ENCODE data around the gene QPCTL.
A peak's percentile ranks its signal among the peaks of the same experiment; 100 is the strongest.

QPCTL gene

DNA sequence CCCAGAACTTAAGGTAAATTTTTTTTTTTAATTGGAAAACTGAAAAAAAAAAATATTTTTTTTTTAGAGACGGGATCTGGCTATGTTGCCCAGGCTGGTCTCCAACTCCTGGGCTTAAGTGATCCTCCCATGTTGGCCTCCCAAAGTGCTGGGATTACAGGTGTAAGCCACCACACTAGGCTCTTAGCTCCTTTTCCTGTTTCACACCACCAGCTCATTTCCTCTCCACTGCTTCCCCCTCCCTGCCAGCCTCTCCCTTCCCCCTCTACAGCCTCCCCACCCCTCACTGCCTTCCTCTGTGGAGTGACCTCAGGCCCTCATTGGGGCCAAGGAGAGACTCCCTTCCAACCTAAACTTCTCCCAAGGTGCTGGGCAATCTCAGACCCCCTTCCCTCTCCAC, 28.7 kb upstream of the QPCTL start:
- H3K27me3 ChIP-seq (ENCODE audit: insufficient read depth, poor library complexity, severe bottlenecking), result no peaks in the 10 kb centered on the region
- H3K27ac ChIP-seq (replicated peaks), result no peak overlapping the region
- TF ChIP-seq, protein P1, sequence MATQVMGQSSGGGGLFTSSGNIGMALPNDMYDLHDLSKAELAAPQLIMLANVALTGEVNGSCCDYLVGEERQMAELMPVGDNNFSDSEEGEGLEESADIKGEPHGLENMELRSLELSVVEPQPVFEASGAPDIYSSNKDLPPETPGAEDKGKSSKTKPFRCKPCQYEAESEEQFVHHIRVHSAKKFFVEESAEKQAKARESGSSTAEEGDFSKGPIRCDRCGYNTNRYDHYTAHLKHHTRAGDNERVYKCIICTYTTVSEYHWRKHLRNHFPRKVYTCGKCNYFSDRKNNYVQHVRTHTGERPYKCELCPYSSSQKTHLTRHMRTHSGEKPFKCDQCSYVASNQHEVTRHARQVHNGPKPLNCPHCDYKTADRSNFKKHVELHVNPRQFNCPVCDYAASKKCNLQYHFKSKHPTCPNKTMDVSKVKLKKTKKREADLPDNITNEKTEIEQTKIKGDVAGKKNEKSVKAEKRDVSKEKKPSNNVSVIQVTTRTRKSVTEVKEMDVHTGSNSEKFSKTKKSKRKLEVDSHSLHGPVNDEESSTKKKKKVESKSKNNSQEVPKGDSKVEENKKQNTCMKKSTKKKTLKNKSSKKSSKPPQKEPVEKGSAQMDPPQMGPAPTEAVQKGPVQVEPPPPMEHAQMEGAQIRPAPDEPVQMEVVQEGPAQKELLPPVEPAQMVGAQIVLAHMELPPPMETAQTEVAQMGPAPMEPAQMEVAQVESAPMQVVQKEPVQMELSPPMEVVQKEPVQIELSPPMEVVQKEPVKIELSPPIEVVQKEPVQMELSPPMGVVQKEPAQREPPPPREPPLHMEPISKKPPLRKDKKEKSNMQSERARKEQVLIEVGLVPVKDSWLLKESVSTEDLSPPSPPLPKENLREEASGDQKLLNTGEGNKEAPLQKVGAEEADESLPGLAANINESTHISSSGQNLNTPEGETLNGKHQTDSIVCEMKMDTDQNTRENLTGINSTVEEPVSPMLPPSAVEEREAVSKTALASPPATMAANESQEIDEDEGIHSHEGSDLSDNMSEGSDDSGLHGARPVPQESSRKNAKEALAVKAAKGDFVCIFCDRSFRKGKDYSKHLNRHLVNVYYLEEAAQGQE (IDR thresholded peaks at IDR 0.05; ENCODE audit: insufficient replicate concordance, low read depth), result no peak
- no peak for TF ChIP-seq SPI1 (IDR thresholded peaks at IDR 0.05; ENCODE audit: borderline replicate concordance, low read depth)
- TF ChIP-seq GABPA (IDR thresholded peaks at IDR 0.05; ENCODE audit: low read depth), result no peak
- no peak for TF ChIP-seq POLR2AphosphoS5 (IDR thresholded peaks at IDR 0.05; ENCODE audit: low read depth)
- TF ChIP-seq, protein P2, sequence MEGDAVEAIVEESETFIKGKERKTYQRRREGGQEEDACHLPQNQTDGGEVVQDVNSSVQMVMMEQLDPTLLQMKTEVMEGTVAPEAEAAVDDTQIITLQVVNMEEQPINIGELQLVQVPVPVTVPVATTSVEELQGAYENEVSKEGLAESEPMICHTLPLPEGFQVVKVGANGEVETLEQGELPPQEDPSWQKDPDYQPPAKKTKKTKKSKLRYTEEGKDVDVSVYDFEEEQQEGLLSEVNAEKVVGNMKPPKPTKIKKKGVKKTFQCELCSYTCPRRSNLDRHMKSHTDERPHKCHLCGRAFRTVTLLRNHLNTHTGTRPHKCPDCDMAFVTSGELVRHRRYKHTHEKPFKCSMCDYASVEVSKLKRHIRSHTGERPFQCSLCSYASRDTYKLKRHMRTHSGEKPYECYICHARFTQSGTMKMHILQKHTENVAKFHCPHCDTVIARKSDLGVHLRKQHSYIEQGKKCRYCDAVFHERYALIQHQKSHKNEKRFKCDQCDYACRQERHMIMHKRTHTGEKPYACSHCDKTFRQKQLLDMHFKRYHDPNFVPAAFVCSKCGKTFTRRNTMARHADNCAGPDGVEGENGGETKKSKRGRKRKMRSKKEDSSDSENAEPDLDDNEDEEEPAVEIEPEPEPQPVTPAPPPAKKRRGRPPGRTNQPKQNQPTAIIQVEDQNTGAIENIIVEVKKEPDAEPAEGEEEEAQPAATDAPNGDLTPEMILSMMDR (IDR thresholded peaks at IDR 0.05; ENCODE audit: insufficient read depth, low read length), result no peak
- peak in 1 of 2 experiments; percentile 26 for DNase-seq (ENCODE audit: low read depth in 1 of 2, low spot score in 1 of 2)
- H3K4me3 ChIP-seq (replicated peaks; ENCODE audit: insufficient read depth, low read length), result no peak overlapping the region

DNA sequence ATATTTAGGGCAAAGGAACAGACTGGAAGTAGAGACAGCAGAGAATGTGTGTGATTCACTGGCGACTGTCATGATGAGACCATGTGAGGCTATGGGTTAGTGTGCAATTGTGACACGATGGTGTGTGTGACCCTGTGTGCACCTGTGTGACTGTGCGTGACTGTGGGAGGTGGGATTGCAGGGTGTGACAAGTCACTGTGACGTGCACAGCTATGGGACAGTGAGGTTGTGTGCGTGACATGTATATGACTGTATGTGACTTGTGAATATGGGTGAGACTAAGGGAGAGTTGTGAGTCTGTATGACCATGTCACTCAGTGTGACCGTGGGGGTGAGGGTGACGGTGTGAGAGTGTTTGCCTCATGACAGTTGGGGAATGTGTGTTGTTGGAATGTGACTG, 27.9 kb upstream of the QPCTL start:
- no peak for TF ChIP-seq POLR2AphosphoS5 (IDR thresholded peaks at IDR 0.05; ENCODE audit: low read depth)
- TF ChIP-seq, protein P1 (IDR thresholded peaks at IDR 0.05; ENCODE audit: insufficient replicate concordance, low read depth), result no peak
- no peak for TF ChIP-seq GABPA (IDR thresholded peaks at IDR 0.05; ENCODE audit: low read depth)
- no peak for TF ChIP-seq SPI1 (IDR thresholded peaks at IDR 0.05; ENCODE audit: borderline replicate concordance, low read depth)
- TF ChIP-seq, protein P2 (IDR thresholded peaks at IDR 0.05; ENCODE audit: insufficient read depth, low read length), result no peak
- H3K4me3 ChIP-seq (replicated peaks; ENCODE audit: insufficient read depth, low read length), result no peak overlapping the region
- H3K27me3 ChIP-seq (ENCODE audit: insufficient read depth, poor library complexity, severe bottlenecking), result no peaks in the 10 kb centered on the region
- DNase-seq (ENCODE audit: low read depth in 1 of 2, low spot score in 1 of 2), result no peak
- H3K27ac ChIP-seq (replicated peaks), result no peak overlapping the region

DNA sequence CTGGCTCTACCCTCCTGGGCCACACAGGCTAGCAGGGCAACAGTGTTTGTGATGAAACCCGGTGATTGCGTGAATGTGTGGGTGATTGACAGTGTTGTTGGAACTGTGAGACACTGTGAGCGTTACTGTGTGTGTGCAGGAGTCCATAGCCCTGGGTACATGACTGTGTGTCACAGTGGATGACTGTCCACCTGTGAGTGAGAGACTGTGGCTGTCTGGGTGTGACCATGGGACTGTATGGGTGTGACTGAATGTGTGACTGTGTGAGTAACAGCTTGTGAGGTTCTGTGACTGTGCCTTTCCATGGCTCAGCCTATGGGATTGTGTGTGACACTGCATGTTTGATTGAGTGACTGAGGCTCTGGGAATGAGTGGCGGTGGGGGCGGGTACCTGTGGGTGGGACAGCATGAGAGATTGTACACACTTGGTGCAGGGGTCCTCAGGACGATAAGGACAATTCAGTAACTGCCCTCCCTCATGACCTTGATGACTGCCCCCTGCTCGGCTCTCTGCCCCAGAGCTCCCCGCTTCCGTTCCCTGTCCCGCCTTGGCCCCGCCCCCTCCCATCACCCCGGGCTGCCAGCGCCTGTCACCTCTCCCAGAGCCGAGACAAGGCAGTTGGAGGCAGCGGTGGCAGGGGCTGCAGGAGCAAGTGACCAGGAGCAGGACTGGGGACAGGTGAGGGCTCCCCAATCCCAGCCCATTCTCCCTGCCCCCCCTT, 24.7 kb upstream of the QPCTL start, which contains the start of gene GIPR:
TSS of gene GIPR (plus strand) at position 602 of the 722 bp plus-strand sequence. CDS start 1,300 bp downstream, outside the sequence.
- H3K4me3 ChIP-seq (replicated peaks; ENCODE audit: insufficient read depth, low read length), result peak within 1 kb of the TSS; percentile 48
- peaks cover 12% of the 10 kb centered on the region for H3K27me3 ChIP-seq (ENCODE audit: insufficient read depth, poor library complexity, severe bottlenecking)
- TF ChIP-seq POLR2AphosphoS5 (IDR thresholded peaks at IDR 0.05; ENCODE audit: low read depth) (no peak), GABPA (IDR thresholded peaks at IDR 0.05; ENCODE audit: low read depth) (no peak), SPI1 (IDR thresholded peaks at IDR 0.05; ENCODE audit: borderline replicate concordance, low read depth) (no peak)
- TF ChIP-seq, protein P2 (IDR thresholded peaks at IDR 0.05; ENCODE audit: insufficient read depth, low read length), result no peak
- TF ChIP-seq, protein P1 (IDR thresholded peaks at IDR 0.05; ENCODE audit: insufficient replicate concordance, low read depth), result no peak
- DNase-seq (ENCODE audit: low read depth in 1 of 2, low spot score in 1 of 2), result peak in 1 of 2 experiments; percentile 63
- no peak within 1 kb of the TSS for H3K27ac ChIP-seq (replicated peaks)
